HEK293 (cell line): ENCODE results near the gene ITGA7.

Experiments
- GLI4 ChIP-seq: fragments of 450-650 bp; formaldehyde crosslinking; IDR thresholded peaks from 2 replicates; pipeline ENCODE4 v1.5.1; 2016; ENCODE audit warnings: missing biosample characterization, missing genetic modification characterization
- ZSCAN5A ChIP-seq: fragments of 450-650 bp; formaldehyde crosslinking; IDR thresholded peaks from 2 replicates; pipeline ENCODE4 v1.5.1; 2016; ENCODE audit warnings: missing biosample characterization, missing genetic modification characterization
- TF ChIP-seq, protein P1 (sequence below): fragments of 450-650 bp; formaldehyde crosslinking; IDR thresholded peaks from 2 replicates; pipeline ENCODE4 v1.5.1; 2016; ENCODE audit warnings: missing biosample characterization, missing genetic modification characterization

GRCh38 chr12:55722948-55723347, 15.2 kb upstream of the ITGA7 start:
- TF ChIP-seq ZSCAN5A (tag by site-specific recombination) (no peak), GLI4 (tag by site-specific recombination) (no peak)
- TF ChIP-seq, protein P1, sequence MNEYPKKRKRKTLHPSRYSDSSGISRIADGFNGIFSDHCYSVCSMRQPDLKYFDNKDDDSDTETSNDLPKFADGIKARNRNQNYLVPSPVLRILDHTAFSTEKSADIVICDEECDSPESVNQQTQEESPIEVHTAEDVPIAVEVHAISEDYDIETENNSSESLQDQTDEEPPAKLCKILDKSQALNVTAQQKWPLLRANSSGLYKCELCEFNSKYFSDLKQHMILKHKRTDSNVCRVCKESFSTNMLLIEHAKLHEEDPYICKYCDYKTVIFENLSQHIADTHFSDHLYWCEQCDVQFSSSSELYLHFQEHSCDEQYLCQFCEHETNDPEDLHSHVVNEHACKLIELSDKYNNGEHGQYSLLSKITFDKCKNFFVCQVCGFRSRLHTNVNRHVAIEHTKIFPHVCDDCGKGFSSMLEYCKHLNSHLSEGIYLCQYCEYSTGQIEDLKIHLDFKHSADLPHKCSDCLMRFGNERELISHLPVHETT = no peak
